Mucosa of descending colon (tissue), 3 donors: ENCODE measurements around the gene OPA3. TPM values are rescaled to one million over a fixed set of nuclear protein-coding genes. Genes with fewer than 3 reads are reported as not detected.

ENCODE experiments used
- ATAC-seq: fragments of 200-7000 bp; cut with Tn5 transposase; one replicate; pipeline ENCODE4 v1.9.1; 2020; ENCODE audit warnings: mild to moderate bottlenecking, moderate library complexity
- DNase-seq, 3 donors: peaks; one replicate each; pipeline ENCODE4 v3.0.0-alpha.2; 2020
- H3K36me3 ChIP-seq: fragments of 200-600 bp; one replicate; pipeline ENCODE4 v1.8.0; 2021; ENCODE audit warnings: low read depth, mild to moderate bottlenecking
- H3K4me1 ChIP-seq: fragments of 200-600 bp; one replicate; pipeline ENCODE4 v1.8.0; 2021; ENCODE audit warnings: low read depth, mild to moderate bottlenecking
- H3K4me3 ChIP-seq: fragments of 200-600 bp; one replicate; pipeline ENCODE4 v1.8.0; 2021; ENCODE audit warnings: mild to moderate bottlenecking
- H3K9me3 ChIP-seq: fragments of 200-600 bp; one replicate; pipeline ENCODE4 v1.8.0; 2021; ENCODE audit warnings: mild to moderate bottlenecking
- CTCF ChIP-seq: fragments of 200-600 bp; IDR thresholded peaks from one replicate; pipeline ENCODE4 v1.8.0; 2022; ENCODE audit warnings: antibody characterized with exemption, mild to moderate bottlenecking
- intact Hi-C, 2 donors: fragments of 100-400 bp; cut with DNase I in 1 of 2; cut with micrococcal nuclease in 1 of 2; formaldehyde crosslinking; loops; one replicate each; pipeline versions ENCODE4 v1.11.0 to v1.11.1; 2022; cut with DNase I, micrococcal nuclease
- total RNA-seq, 3 donors: library from RNA; stranded (reverse); fragmentation: NEBNext Ultra II Directional in 2 of 3; extraction: Animal tissue kit (Norgen Biotek cat#: 25700) in 2 of 3; gene quantifications; one replicate each; pipeline versions ENCODE4 v1.2.1 to v1.2.4, GENCODE V29; 2021 to 2023
- donor health status: DM: no; HTN: no; CAD: no; lungs with moderate emphysema.
- donor health status: DM: no; HTN: no; CAD: no.
- donor health status: DM: no; HTN: yes; CAD: no.

OPA3 gene
- total RNA-seq, 3 donors from 2014 or later: 12.1 to 16.4 (median 13.4) TPM

- H3K9me3 ChIP-seq: no peaks in the 10 kb centered on the region
- no peaks in the 10 kb centered on the region for H3K36me3 ChIP-seq
- intact Hi-C loops: no loop called here
- no peak for DNase-seq
- ATAC-seq: no peak
- no peak overlapping the region for H3K4me3 ChIP-seq
- no peak for TF ChIP-seq CTCF
- H3K4me1 ChIP-seq: no peaks in the 10 kb centered on the region
Measured at GRCh38 chr19:45589768-45590167, 5.2 kb upstream of the OPA3 start.

- H3K36me3 ChIP-seq: no peaks in the 10 kb centered on the region
- intact Hi-C loops: no loop called here
- no peaks in the 10 kb centered on the region for H3K9me3 ChIP-seq
- no peak for TF ChIP-seq CTCF
- DNase-seq (no peak), ATAC-seq (no peak)
- H3K4me1 ChIP-seq: peaks cover 8% of the 10 kb centered on the region
- no peak overlapping the region for H3K4me3 ChIP-seq
Measured at GRCh38 chr19:45587873-45588272, 3.3 kb upstream of the OPA3 start.

GRCh38 chr19:45585158-45585577, 566 bp upstream of the OPA3 start:
- intact Hi-C loops: no loop called here

GRCh38 chr19:45581576-45581975, 3.0 kb downstream of the OPA3 start:
- intact Hi-C loops: no loop called here
- Histone ChIP-seq H3K4me3 (no peak overlapping the region), H3K4me1 (peaks cover 33% of the 10 kb centered on the region), H3K9me3 (no peaks in the 10 kb centered on the region), H3K36me3 (no peaks in the 10 kb centered on the region)
- TF ChIP-seq CTCF: no peak
- DNase-seq (no peak), ATAC-seq (no peak)

More at GRCh38 chr19:45585158-45585577, 566 bp upstream of the OPA3 start:
- no peaks in the 10 kb centered on the region for H3K36me3 ChIP-seq
- no peak for TF ChIP-seq CTCF
- ATAC-seq: no peak
- H3K4me3 ChIP-seq: peak overlapping the region; percentile 50
- no peak for DNase-seq
- H3K4me1 ChIP-seq: peaks cover 8% of the 10 kb centered on the region
- H3K9me3 ChIP-seq: no peaks in the 10 kb centered on the region

GRCh38 chr19:45578861-45579260, 5.7 kb downstream of the OPA3 start:
- H3K4me3 ChIP-seq: no peak overlapping the region
- peaks cover 35% of the 10 kb centered on the region for H3K4me1 ChIP-seq
- no peaks in the 10 kb centered on the region for H3K9me3 ChIP-seq
- intact Hi-C loops: no loop called here
- ATAC-seq (no peak), DNase-seq (no peak)
- no peaks in the 10 kb centered on the region for H3K36me3 ChIP-seq
- no peak for TF ChIP-seq CTCF
